ENCODE results near the gene CEMIP2. TPM values are rescaled to one million over a fixed set of nuclear protein-coding genes. Genes with fewer than 3 reads are reported as not detected.

Gene CEMIP2
- total RNA-seq, 1 experiment from 2014 or later: 14.8 TPM

GRCh38 chr9:71746758-71747125 is 21.6 kb downstream of the CEMIP2 start:
- in situ Hi-C loops (cut with HindIII; ENCODE audit: low pct_unique_long_range_greater_than_20kb, low sequenced_read_pairs) (no loop called here), intact Hi-C loops (cut with micrococcal nuclease; ENCODE audit: unreplicated experiment) (no loop called here)
- Histone ChIP-seq H3K4me1 (ENCODE audit: control insufficient read depth, insufficient read depth, low read length) (no peaks in the 10 kb centered on the region; the same call in 1 of the 2 replicates), H3K27ac (ENCODE audit: low read length) (no peak overlapping the region), H3K27me3 (ENCODE audit: control insufficient read depth, insufficient read depth, low read length) (no peaks in the 10 kb centered on the region), H3K9me3 (ENCODE audit: control insufficient read depth, insufficient read depth, low read depth, low read length) (no peaks in the 10 kb centered on the region), H3K36me3 (ENCODE audit: control insufficient read depth, insufficient read depth, low read length) (no peaks in the 10 kb centered on the region; the same call in 1 of the 2 replicates), H3K4me3 (ENCODE audit: low read depth in 2 of 2, low read length in 2 of 2) (no peak overlapping the region)
- no peak for ATAC-seq
- no peak for DNase-seq (ENCODE audit: low read depth, low spot score)
- POLR2A ChIA-PET: no interaction called here
- CTCF ChIA-PET: no interaction called here
- TF ChIP-seq TCF7L2 (IDR thresholded peaks at IDR 0.05; ENCODE audit: low read depth, low read length): no peak
- TF ChIP-seq, protein P1, sequence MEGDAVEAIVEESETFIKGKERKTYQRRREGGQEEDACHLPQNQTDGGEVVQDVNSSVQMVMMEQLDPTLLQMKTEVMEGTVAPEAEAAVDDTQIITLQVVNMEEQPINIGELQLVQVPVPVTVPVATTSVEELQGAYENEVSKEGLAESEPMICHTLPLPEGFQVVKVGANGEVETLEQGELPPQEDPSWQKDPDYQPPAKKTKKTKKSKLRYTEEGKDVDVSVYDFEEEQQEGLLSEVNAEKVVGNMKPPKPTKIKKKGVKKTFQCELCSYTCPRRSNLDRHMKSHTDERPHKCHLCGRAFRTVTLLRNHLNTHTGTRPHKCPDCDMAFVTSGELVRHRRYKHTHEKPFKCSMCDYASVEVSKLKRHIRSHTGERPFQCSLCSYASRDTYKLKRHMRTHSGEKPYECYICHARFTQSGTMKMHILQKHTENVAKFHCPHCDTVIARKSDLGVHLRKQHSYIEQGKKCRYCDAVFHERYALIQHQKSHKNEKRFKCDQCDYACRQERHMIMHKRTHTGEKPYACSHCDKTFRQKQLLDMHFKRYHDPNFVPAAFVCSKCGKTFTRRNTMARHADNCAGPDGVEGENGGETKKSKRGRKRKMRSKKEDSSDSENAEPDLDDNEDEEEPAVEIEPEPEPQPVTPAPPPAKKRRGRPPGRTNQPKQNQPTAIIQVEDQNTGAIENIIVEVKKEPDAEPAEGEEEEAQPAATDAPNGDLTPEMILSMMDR (IDR thresholded peaks at IDR 0.05): no peak
- TF ChIP-seq POLR2AphosphoS5 (IDR thresholded peaks at IDR 0.05; ENCODE audit: low read depth, low read length): no peak
- TF ChIP-seq SIN3A (IDR thresholded peaks at IDR 0.05; ENCODE audit: borderline replicate concordance, insufficient read depth, low read depth, low read length): no peak
- TF ChIP-seq REST (IDR thresholded peaks at IDR 0.05; ENCODE audit: insufficient read depth in 1 of 2, low read depth in 2 of 2, low read length in 1 of 2): no peak
- no TSS peak for BruUV-seq (replicated peaks)

- DNase-seq (ENCODE audit: low read depth, low spot score): no peak
- CTCF ChIA-PET: no interaction called here
- no peak overlapping the region for H3K27ac ChIP-seq (ENCODE audit: low read length)
- H3K4me3 ChIP-seq (ENCODE audit: low read depth in 2 of 2, low read length in 2 of 2): no peak overlapping the region
- no peaks in the 10 kb centered on the region; the same call in 1 of the 2 replicates for H3K36me3 ChIP-seq (ENCODE audit: control insufficient read depth, insufficient read depth, low read length)
- ATAC-seq: no peak
- intact Hi-C loops (cut with micrococcal nuclease; ENCODE audit: unreplicated experiment) (no loop called here), in situ Hi-C loops (cut with HindIII; ENCODE audit: low pct_unique_long_range_greater_than_20kb, low sequenced_read_pairs) (no loop called here)
- TF ChIP-seq POLR2AphosphoS5 (IDR thresholded peaks at IDR 0.05; ENCODE audit: low read depth, low read length): no peak
- TF ChIP-seq, protein P1 (IDR thresholded peaks at IDR 0.05): no peak
- TF ChIP-seq SIN3A (IDR thresholded peaks at IDR 0.05; ENCODE audit: borderline replicate concordance, insufficient read depth, low read depth, low read length): no peak
- TF ChIP-seq REST (IDR thresholded peaks at IDR 0.05; ENCODE audit: insufficient read depth in 1 of 2, low read depth in 2 of 2, low read length in 1 of 2): no peak
- TF ChIP-seq TCF7L2 (IDR thresholded peaks at IDR 0.05; ENCODE audit: low read depth, low read length): no peak
- POLR2A ChIA-PET: no interaction called here
- BruUV-seq (replicated peaks): no TSS peak
- H3K9me3 ChIP-seq (ENCODE audit: control insufficient read depth, insufficient read depth, low read depth, low read length): no peaks in the 10 kb centered on the region
- no peaks in the 10 kb centered on the region for H3K27me3 ChIP-seq (ENCODE audit: control insufficient read depth, insufficient read depth, low read length)
- H3K4me1 ChIP-seq (ENCODE audit: control insufficient read depth, insufficient read depth, low read length): no peaks in the 10 kb centered on the region; the same call in 1 of the 2 replicates
Observed at GRCh38 chr9:71746023-71746757, 22.1 kb downstream of the CEMIP2 start.

Data from Panc1 (cell line).